T-helper 9 cell (primary cell): Measurements from ENCODE around the gene RNF217.
"Not testable (repeated sequence)": the region's sequence is repeated elsewhere in the genome, so short reads cannot be mapped to it uniquely, and the experiment has no call there.

Experiments used
- DNase-seq: peaks from one replicate; pipeline ENCODE4 v3.0.0-alpha.2; 2020

The RNF217 gene

GRCh38 chr6:125020385-125020784, 58.1 kb downstream of the RNF217 start:
- no peak for DNase-seq

GRCh38 chr6:125022391-125022989, 60.3 kb downstream of the RNF217 start:
- DNase-seq = no peak

GRCh38 chr6:125025164-125025854, 63.1 kb downstream of the RNF217 start:
- DNase-seq = no peak

DNA sequence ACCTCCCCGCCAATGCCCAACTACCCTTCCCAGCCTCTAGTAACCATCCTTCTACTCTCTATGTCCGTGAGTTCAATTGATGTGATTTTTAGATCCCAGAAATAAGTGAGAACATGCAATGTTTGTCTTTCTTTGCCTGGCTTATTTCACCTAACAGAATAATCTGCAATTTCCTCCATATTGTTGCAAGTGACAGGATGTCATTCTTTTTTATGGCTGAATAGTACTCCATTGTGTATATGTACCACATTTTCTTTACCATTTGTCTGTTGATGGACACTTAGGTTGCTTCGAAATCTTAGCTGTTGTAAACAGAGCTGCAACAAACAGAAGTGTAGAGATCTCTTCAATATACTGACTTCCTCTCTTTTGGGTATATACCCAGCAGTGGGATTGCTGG, 65.0 kb downstream of the RNF217 start:
- no peak for DNase-seq

- no peak for DNase-seq
These were observed 68.7 kb downstream of the RNF217 start for GRCh38 chr6:125030969-125031368.

DNA sequence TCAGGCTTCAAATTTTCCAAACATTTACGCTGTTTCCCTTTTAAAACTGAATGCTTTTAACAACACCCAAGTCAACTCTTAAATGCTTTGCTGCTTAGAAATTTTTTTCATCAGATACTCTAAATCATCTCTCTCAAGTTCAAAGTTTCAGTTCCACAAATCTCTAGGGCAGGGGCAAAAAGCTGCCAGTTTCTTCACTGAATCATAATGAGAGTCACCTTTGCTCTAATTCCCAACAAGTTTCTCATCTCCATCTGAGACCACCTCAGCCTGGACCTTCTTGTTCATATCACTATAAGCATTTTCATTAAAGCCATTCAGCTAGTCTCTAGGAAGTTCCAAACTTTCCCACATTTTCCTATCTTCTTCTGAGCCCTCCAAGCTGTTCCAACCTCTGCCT, 69.1 kb downstream of the RNF217 start:
- DNase-seq = no peak

GRCh38 chr6:125034929-125035328, 72.7 kb downstream of the RNF217 start:
- not testable (repeated sequence) for DNase-seq

DNA sequence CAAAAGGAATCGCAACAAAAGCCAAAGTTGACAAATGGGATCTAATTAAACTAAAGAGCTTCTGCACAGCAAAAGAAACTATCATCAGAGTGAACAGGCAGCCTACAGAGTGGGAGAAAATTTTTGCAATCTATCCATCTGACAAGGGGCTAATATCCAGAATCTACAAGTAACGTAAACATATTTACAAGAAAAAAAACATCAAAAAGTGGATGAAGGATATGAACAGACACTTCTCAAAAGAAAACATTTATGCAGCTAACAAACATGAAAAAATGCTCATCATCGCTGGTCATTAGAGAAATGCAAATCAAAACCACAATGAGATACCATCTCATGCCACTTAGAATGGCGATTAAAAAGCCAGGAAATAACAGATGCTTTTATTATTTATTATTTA, 74.2 kb downstream of the RNF217 start:
- DNase-seq = not testable (repeated sequence)

DNA sequence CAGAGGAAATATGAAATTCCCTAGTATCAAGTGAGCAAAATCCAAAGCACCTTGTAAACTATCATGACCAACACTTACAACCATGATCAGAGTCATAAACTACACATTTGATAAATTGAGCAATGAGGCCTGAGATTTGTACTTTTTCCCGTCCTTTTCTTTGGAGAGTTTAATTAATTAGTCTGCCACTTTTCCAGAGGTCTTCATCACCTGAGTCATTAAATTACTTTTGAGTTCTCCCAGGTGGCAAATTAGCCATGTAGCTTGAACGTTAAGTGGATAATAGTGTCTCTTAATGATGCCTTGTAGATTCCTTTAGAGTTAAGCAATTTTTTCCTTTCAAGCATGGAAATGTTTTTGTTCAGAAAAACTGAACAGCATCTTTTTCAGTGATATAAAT, 75.6 kb downstream of the RNF217 start:
- DNase-seq = no peak

GRCh38 chr6:125038925-125039324, 76.7 kb downstream of the RNF217 start:
- DNase-seq = no peak

DNA sequence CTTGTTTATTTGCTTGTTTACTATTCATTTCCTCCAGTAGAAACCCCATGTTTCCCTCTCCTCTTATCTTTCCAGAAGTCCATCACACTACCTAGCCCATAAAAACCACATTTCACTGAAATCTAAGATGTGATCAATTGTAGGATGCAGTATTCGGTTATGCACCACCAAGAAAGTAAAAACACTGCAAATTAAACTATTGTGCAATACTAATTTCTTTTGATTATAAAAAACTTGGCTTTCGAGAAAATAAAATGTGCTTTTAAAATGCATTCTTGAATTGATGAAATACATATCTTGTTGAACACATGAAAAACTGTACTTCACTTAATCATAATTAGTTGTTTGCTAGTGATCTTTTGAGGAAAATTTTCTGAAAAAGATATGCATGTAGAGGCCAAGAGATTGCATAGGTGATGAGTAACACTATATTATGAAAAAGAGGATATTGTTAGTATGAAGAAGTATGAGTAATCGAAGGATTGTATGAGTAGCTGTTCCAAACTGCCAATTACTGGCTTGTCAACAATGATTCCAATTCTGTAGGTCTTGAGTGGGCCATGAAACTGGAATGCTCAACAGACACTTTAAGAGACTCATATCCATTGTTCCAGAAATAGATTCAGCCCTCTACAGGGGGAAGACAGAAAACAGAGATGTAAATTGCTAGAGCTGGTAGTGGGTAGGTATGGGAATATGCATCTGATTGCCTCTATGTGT, 79.7 kb downstream of the RNF217 start:
- no peak for DNase-seq

- no peak for DNase-seq
These were observed 81.8 kb downstream of the RNF217 start for GRCh38 chr6:125044066-125044465.

GRCh38 chr6:125044667-125045066, 82.4 kb downstream of the RNF217 start:
- DNase-seq = no peak

- DNase-seq = no peak
These were observed 84.1 kb downstream of the RNF217 start for GRCh38 chr6:125046107-125046925.

GRCh38 chr6:125048274-125048673, 86.0 kb downstream of the RNF217 start:
- no peak for DNase-seq

GRCh38 chr6:125050663-125051318, 88.6 kb downstream of the RNF217 start:
- no peak for DNase-seq

DNA sequence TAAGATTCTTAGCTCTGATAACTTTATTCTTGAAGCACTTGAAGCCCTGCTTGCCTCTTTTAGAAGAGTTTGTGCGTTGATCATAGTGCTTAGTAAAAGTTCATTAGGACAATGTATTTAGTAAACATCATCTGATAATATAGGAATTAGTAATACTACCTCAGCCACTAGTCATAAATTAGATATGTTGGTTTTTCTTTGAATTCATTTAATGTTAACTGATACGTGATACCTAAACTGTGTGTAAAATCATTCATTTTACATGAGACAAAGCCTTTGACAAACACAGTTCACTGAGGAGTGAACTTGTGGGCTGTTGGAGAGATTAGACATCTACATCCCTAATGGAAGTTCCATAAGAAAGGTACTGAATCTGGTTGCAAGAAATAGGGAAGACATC, 91.6 kb downstream of the RNF217 start:
- no peak for DNase-seq

GRCh38 chr6:125054331-125054730, 92.1 kb downstream of the RNF217 start:
- no peak for DNase-seq

GRCh38 chr6:125057392-125058246, 95.4 kb downstream of the RNF217 start:
- no peak for DNase-seq

- no peak for DNase-seq
These were observed 96.3 kb downstream of the RNF217 start for GRCh38 chr6:125058546-125058945.

DNA sequence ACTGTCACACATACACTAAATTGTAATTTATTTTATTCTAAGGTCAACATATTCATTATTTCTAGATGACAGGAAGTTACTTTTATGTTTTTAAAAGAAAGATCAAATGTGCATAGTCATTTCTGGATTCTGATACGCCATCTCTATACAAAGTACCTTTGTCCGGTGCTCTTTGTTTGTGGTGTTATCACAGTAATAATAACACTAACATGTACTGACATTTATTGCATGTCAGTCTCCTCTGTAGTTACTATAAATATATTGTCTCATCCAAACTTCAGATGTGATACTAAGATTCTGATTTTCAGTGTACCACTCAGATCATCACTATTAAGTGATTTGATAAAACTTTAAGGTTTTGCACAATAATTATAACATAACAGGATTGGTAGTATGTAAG, 101.1 kb downstream of the RNF217 start:
- DNase-seq = no peak

DNA sequence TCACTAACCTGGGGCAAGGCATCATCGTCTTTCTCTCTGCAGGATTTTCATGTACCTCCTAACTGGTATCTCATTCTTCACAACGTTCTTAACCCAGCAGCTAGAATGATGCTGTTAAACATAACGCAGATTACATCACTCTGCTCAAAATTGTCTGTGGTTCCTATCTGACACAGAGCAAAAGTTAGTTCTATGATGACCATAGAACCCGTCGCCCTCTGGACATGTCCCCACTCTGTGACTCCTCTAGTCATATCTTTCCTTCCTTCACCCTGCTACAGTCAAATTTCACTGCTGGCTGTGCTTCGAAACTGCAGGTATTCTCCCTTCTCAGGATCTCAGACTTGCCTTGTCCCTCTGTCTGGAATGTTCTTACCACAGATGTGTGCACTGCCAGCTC, 103.9 kb downstream of the RNF217 start:
- no peak for DNase-seq
